ENCODE measurements around the gene ZNF414.

- TF ChIP-seq ZFP3 (CRISPR knock-in tag; IDR thresholded peaks at IDR 0.05) (no peak), TOX (CRISPR knock-in tag; IDR thresholded peaks at IDR 0.05; ENCODE audit: borderline replicate concordance) (no peak), ZNF8 (CRISPR knock-in tag; IDR thresholded peaks at IDR 0.05) (no peak), TCF4 (CRISPR knock-in tag; IDR thresholded peaks at IDR 0.05; ENCODE audit: borderline replicate concordance) (no peak), ARNTL (CRISPR knock-in tag; IDR thresholded peaks at IDR 0.05; ENCODE audit: borderline replicate concordance, low read depth) (no peak), PPARA (CRISPR knock-in tag; IDR thresholded peaks at IDR 0.05; ENCODE audit: borderline replicate concordance) (no peak), ZC3H10 (CRISPR knock-in tag; IDR thresholded peaks at IDR 0.05) (no peak), CREB5 (CRISPR knock-in tag; IDR thresholded peaks at IDR 0.05; ENCODE audit: low read depth) (no peak), SNAI2 (CRISPR knock-in tag; IDR thresholded peaks at IDR 0.05) (no peak)
- TF ChIP-seq, protein P1, sequence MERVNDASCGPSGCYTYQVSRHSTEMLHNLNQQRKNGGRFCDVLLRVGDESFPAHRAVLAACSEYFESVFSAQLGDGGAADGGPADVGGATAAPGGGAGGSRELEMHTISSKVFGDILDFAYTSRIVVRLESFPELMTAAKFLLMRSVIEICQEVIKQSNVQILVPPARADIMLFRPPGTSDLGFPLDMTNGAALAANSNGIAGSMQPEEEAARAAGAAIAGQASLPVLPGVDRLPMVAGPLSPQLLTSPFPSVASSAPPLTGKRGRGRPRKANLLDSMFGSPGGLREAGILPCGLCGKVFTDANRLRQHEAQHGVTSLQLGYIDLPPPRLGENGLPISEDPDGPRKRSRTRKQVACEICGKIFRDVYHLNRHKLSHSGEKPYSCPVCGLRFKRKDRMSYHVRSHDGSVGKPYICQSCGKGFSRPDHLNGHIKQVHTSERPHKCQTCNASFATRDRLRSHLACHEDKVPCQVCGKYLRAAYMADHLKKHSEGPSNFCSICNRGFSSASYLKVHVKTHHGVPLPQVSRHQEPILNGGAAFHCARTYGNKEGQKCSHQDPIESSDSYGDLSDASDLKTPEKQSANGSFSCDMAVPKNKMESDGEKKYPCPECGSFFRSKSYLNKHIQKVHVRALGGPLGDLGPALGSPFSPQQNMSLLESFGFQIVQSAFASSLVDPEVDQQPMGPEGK (CRISPR knock-in tag; IDR thresholded peaks at IDR 0.05; ENCODE audit: borderline replicate concordance) = no peak
Measured at GRCh38 chr19:8558325-8558724, 44.4 kb upstream of the ZNF414 start.

Data from SK-N-SH treated with all-trans-retinoic acid at 6 μM for 48 hours (cell line).